ENCODE results near the gene DNM2.

DNA sequence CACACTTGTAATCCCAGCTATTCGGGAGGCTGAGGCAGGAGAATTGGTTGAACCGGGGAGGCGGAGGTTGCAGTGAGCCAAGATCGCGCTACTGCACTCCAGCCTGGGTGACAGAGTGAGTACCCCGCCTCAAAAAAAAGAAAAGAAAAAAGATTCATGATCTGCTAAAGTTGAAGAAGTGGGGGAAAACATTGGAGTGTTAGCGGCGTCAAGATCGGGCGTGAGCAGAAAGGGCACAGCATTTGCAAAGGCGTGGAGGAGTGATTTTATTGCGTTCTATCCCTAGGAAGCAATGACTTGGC lies 874 bp upstream of the DNM2 start:
- TF ChIP-seq POLR2A (IDR thresholded peaks at IDR 0.05; ENCODE audit: low read depth, low read length) (0 out of 2 replicates have a peak, but pooled peaks have one; percentile 37), POLR2AphosphoS5 (IDR thresholded peaks at IDR 0.05; ENCODE audit: low read depth, low read length) (no peak)

Measured in GM12892 (cell line).